Smooth muscle cell (in vitro differentiated cells): ENCODE measurements around the gene SLC35B2. TPM values are rescaled to one million over a fixed set of nuclear protein-coding genes. Genes with fewer than 3 reads are reported as not detected.

Experiments used
- DNase-seq: peaks from one replicate; lab custom pipeline; 2025; ENCODE audit not compliant: unreplicated experiment; lab: John Stamatoyannopoulos, UW
- H2AFZ ChIP-seq: fragments of 200-600 bp; sonication (generic); 2 replicates; pipeline ENCODE4 v1.6.0; 2016; ENCODE audit warnings: antibody characterized with exemption, low read depth, mild to moderate bottlenecking
- H3F3A ChIP-seq: fragments of 200-600 bp; sonication (generic); 2 replicates; pipeline ENCODE4 v1.6.0; 2017; ENCODE audit warnings: antibody characterized with exemption, low read depth
- H3K27ac ChIP-seq: fragments of 200-600 bp; sonication (generic); 2 replicates; pipeline ENCODE4 v1.5.1; 2016; ENCODE audit warnings: low read depth, mild to moderate bottlenecking
- H3K27me3 ChIP-seq: fragments of 200-600 bp; sonication (generic); 2 replicates; pipeline ENCODE4 v1.6.1; 2016; ENCODE audit warnings: low read depth, mild to moderate bottlenecking
- H3K36me3 ChIP-seq: fragments of 200-600 bp; sonication (generic); 2 replicates; pipeline ENCODE4 v1.5.1; 2016; ENCODE audit warnings: low read depth
- H3K4me1 ChIP-seq: fragments of 200-600 bp; sonication (generic); 2 replicates; pipeline ENCODE4 v1.5.1; 2016; ENCODE audit warnings: low read depth
- H3K4me2 ChIP-seq: fragments of 200-600 bp; sonication (generic); 2 replicates; pipeline ENCODE4 v1.6.0; 2016; ENCODE audit warnings: mild to moderate bottlenecking
- H3K4me3 ChIP-seq: fragments of 200-600 bp; sonication (generic); 2 replicates; pipeline ENCODE4 v1.5.1; 2016; ENCODE audit warnings: mild to moderate bottlenecking
- H3K79me2 ChIP-seq: fragments of 200-600 bp; sonication (generic); 2 replicates; pipeline ENCODE4 v1.6.0; 2016; ENCODE audit warnings: low read depth, mild to moderate bottlenecking
- H3K9ac ChIP-seq: fragments of 200-600 bp; sonication (generic); 2 replicates; pipeline ENCODE4 v1.6.0; 2016; ENCODE audit warnings: low read depth
- H3K9me3 ChIP-seq: fragments of 200-600 bp; sonication (generic); replicated peaks from 2 replicates; pipeline ENCODE4 v1.5.1; 2016; ENCODE audit warnings: low read depth
- H4K20me1 ChIP-seq: fragments of 200-600 bp; sonication (generic); 2 replicates; pipeline ENCODE4 v1.6.0; 2016; ENCODE audit warnings: low read depth
- CTCF ChIP-seq: fragments of 200-600 bp; sonication (generic); IDR thresholded peaks from 2 replicates; pipeline ENCODE4 v1.5.1; 2017; ENCODE audit warnings: borderline replicate concordance, mild to moderate bottlenecking, antibody characterized with exemption; ENCODE audit not compliant: insufficient read depth, poor library complexity, severe bottlenecking
- WGBS: methylation state at CpG from one replicate; pipeline ENCODE4 v1.1.7; 2016; ENCODE audit warnings: low lambda C conversion rate; 5-methylcytosine and 5-hydroxymethylcytosine counted together
- polyA plus RNA-seq: library from polyadenylated mRNA; unstranded; fragments of >200 nt; fragmentation: Nextera tagmentation; extraction: Ambion mirVana; gene quantifications from 2 replicates; pipeline ENCODE4 v1.2.1, GENCODE V29; 2016
- total RNA-seq: library from RNA; depleted of rRNA; stranded (reverse); fragments of >200 nt; gene quantifications from 2 replicates; pipeline ENCODE4 v1.2.3, GENCODE V29; 2014

SLC35B2 gene
- total and polyA plus RNA-seq, 2 experiments from 2014 or later: 68.6 to 112 TPM

- Histone ChIP-seq H3K79me2 (no peaks in the 10 kb centered on the region), H3K27me3 (no peaks in the 10 kb centered on the region), H3K9me3 (no peaks in the 10 kb centered on the region), H3K9ac (no peak overlapping the region), H2AFZ (no peak overlapping the region), H3F3A (no peaks in the 10 kb centered on the region), H3K4me1 (peaks cover 33% of the 10 kb centered on the region), H4K20me1 (no peaks in the 10 kb centered on the region), H3K4me2 (no peak overlapping the region), H3K27ac (no peak overlapping the region), H3K4me3 (no peak overlapping the region), H3K36me3 (no peaks in the 10 kb centered on the region)
- no peak for DNase-seq
- 70% methylated on average over 15 of the region's 15 CpGs for WGBS
- no peak for TF ChIP-seq CTCF
Measured at GRCh38 chr6:44226368-44227147, 30.8 kb downstream of the SLC35B2 start.

GRCh38 chr6:44225579-44226325 is 31.6 kb downstream of the SLC35B2 start:
- Histone ChIP-seq H3K4me1 (peaks cover 34% of the 10 kb centered on the region), H3K9ac (no peak overlapping the region), H2AFZ (no peak overlapping the region), H3F3A (peaks cover 6% of the 10 kb centered on the region), H3K27me3 (no peaks in the 10 kb centered on the region), H3K4me2 (no peak overlapping the region), H3K36me3 (no peaks in the 10 kb centered on the region), H4K20me1 (no peaks in the 10 kb centered on the region), H3K79me2 (no peaks in the 10 kb centered on the region), H3K4me3 (no peak overlapping the region), H3K27ac (no peak overlapping the region), H3K9me3 (no peaks in the 10 kb centered on the region)
- TF ChIP-seq CTCF: no peak
- WGBS: 92% methylated on average over 8 of the region's 8 CpGs
- DNase-seq: no peak

GRCh38 chr6:44224965-44225305 is 32.4 kb downstream of the SLC35B2 start:
- WGBS: 91% methylated on average over 4 of the region's 4 CpGs
- no peak for TF ChIP-seq CTCF

More at GRCh38 chr6:44224965-44225305, 32.4 kb downstream of the SLC35B2 start:
- no peak overlapping the region for H3K27ac ChIP-seq
- H3K36me3 ChIP-seq: no peaks in the 10 kb centered on the region
- H4K20me1 ChIP-seq: no peaks in the 10 kb centered on the region
- no peak overlapping the region for H3K9ac ChIP-seq
- peaks cover 34% of the 10 kb centered on the region for H3K4me1 ChIP-seq
- no peak for DNase-seq
- peaks cover 6% of the 10 kb centered on the region for H3F3A ChIP-seq
- H3K9me3 ChIP-seq: no peaks in the 10 kb centered on the region
- H2AFZ ChIP-seq: no peak overlapping the region
- no peak overlapping the region for H3K4me2 ChIP-seq
- H3K79me2 ChIP-seq: no peaks in the 10 kb centered on the region
- H3K4me3 ChIP-seq: no peak overlapping the region
- no peaks in the 10 kb centered on the region for H3K27me3 ChIP-seq
